GM23248 (cell line): ENCODE data around the gene LRP1-AS.

Experiments
- EZH2 ChIP-seq: fragments of 200-600 bp; sonication (generic); IDR thresholded peaks from 2 replicates; pipeline ENCODE4 v1.6.1; 2018; ENCODE audit warnings: antibody characterized with exemption, mild to moderate bottlenecking; ENCODE audit not compliant: insufficient read depth, poor library complexity, severe bottlenecking
- EZH2phosphoT487 ChIP-seq: fragments of 200-600 bp; sonication (generic); IDR thresholded peaks from 2 replicates; pipeline ENCODE4 v1.6.1; 2018; ENCODE audit warnings: antibody characterized with exemption, moderate library complexity, mild to moderate bottlenecking, low read depth; ENCODE audit not compliant: insufficient read depth

- TF ChIP-seq EZH2, result no peak
- TF ChIP-seq EZH2phosphoT487, result no peak
Measured at GRCh38 chr12:57129889-57130288, 17.5 kb downstream of the LRP1-AS start.
